Mononuclear cell (primary cell): ENCODE results near the gene TAF9. TPM values are rescaled to one million over a fixed set of nuclear protein-coding genes. Genes with fewer than 3 reads are reported as not detected.
"Not testable (repeated sequence)": the region's sequence is repeated elsewhere in the genome, so short reads cannot be mapped to it uniquely, and the experiment has no call there.

Experiments
- H3K27me3 ChIP-seq: 2 replicates; pipeline ENCODE4 v1.6.0; 2011; ENCODE audit warnings: low read length, control low read depth; ENCODE audit not compliant: insufficient read depth
- H3K4me1 ChIP-seq: 2 replicates; pipeline ENCODE4 v1.5.1; 2011; ENCODE audit warnings: mild to moderate bottlenecking, low read length, control low read depth; ENCODE audit not compliant: insufficient read depth
- H3K4me3 ChIP-seq: 2 replicates; pipeline ENCODE4 v1.5.1; 2011; ENCODE audit warnings: mild to moderate bottlenecking, low read length, moderate library complexity
- H3K9me3 ChIP-seq: 2 replicates; pipeline ENCODE4 v1.5.1; 2011; ENCODE audit warnings: low read depth, mild to moderate bottlenecking, control low read depth, low read length
- total RNA-seq: library from RNA; depleted of rRNA; stranded (reverse); fragments of >200 nt; gene quantifications from one replicate; pipeline ENCODE4 v1.2.3, GENCODE V29; 2012

Gene TAF9
- total RNA-seq, 1 donor: 63.2 TPM

GRCh38 chr5:69364414-69364813 lies 4.9 kb downstream of the TAF9 start:
- H3K4me1 ChIP-seq: peaks cover 15% of the 10 kb centered on the region
- no peaks in the 10 kb centered on the region for H3K9me3 ChIP-seq
- no peak overlapping the region for H3K4me3 ChIP-seq
- no peaks in the 10 kb centered on the region for H3K27me3 ChIP-seq

GRCh38 chr5:69360442-69360841 lies 8.9 kb downstream of the TAF9 start:
- H3K27me3 ChIP-seq: no peaks in the 10 kb centered on the region
- no peaks in the 10 kb centered on the region for H3K9me3 ChIP-seq
- no peak overlapping the region for H3K4me3 ChIP-seq
- H3K4me1 ChIP-seq: no peaks in the 10 kb centered on the region

GRCh38 chr5:69359699-69360098 lies 9.6 kb downstream of the TAF9 start:
- Histone ChIP-seq H3K9me3 (no peaks in the 10 kb centered on the region), H3K27me3 (no peaks in the 10 kb centered on the region), H3K4me3 (no peak overlapping the region), H3K4me1 (no peaks in the 10 kb centered on the region)

GRCh38 chr5:69350664-69351063 lies 18.7 kb downstream of the TAF9 start:
- no peaks in the 10 kb centered on the region for H3K4me1 ChIP-seq
- no peaks in the 10 kb centered on the region for H3K9me3 ChIP-seq
- no peaks in the 10 kb centered on the region for H3K27me3 ChIP-seq

GRCh38 chr5:69343083-69343482 lies 26.2 kb downstream of the TAF9 start:
- Histone ChIP-seq H3K27me3 (no peaks in the 10 kb centered on the region), H3K4me3 (no peak overlapping the region), H3K9me3 (no peaks in the 10 kb centered on the region), H3K4me1 (no peaks in the 10 kb centered on the region)

More at GRCh38 chr5:69350664-69351063, 18.7 kb downstream of the TAF9 start:
- H3K4me3 ChIP-seq: no peak overlapping the region

- no peaks in the 10 kb centered on the region for H3K9me3 ChIP-seq
- H3K4me3 ChIP-seq: no peak overlapping the region
- no peaks in the 10 kb centered on the region for H3K27me3 ChIP-seq
- no peaks in the 10 kb centered on the region for H3K4me1 ChIP-seq
Measured at GRCh38 chr5:69341520-69342161, 27.7 kb downstream of the TAF9 start.

GRCh38 chr5:69335341-69335935 lies 33.9 kb downstream of the TAF9 start:
- H3K4me1 ChIP-seq: peaks cover 24% of the 10 kb centered on the region
- H3K9me3 ChIP-seq: no peaks in the 10 kb centered on the region
- no peak overlapping the region for H3K4me3 ChIP-seq
- H3K27me3 ChIP-seq: no peaks in the 10 kb centered on the region

GRCh38 chr5:69334793-69335268 lies 34.5 kb downstream of the TAF9 start:
- Histone ChIP-seq H3K27me3 (no peaks in the 10 kb centered on the region), H3K4me1 (peaks cover 24% of the 10 kb centered on the region), H3K9me3 (no peaks in the 10 kb centered on the region), H3K4me3 (no peak overlapping the region)

GRCh38 chr5:69333668-69334315 lies 35.5 kb downstream of the TAF9 start:
- H3K9me3 ChIP-seq, H3K4me3 ChIP-seq, H3K27me3 ChIP-seq: not testable (repeated sequence)
- H3K4me1 ChIP-seq: peaks cover 24% of the 10 kb centered on the region

GRCh38 chr5:69331528-69332445 lies 37.5 kb downstream of the TAF9 start:
- Histone ChIP-seq H3K4me1 (peaks cover 24% of the 10 kb centered on the region), H3K4me3 (peak overlapping the region; percentile 62), H3K27me3 (no peaks in the 10 kb centered on the region), H3K9me3 (no peaks in the 10 kb centered on the region)

- no peaks in the 10 kb centered on the region for H3K9me3 ChIP-seq
- H3K4me1 ChIP-seq: peaks cover 17% of the 10 kb centered on the region
- no peaks in the 10 kb centered on the region for H3K27me3 ChIP-seq
- no peak overlapping the region for H3K4me3 ChIP-seq
Measured at GRCh38 chr5:69329905-69330489, 39.3 kb downstream of the TAF9 start.

GRCh38 chr5:69326365-69326764 lies 43.0 kb downstream of the TAF9 start:
- Histone ChIP-seq H3K27me3 (no peaks in the 10 kb centered on the region), H3K9me3 (no peaks in the 10 kb centered on the region), H3K4me1 (peaks cover 2% of the 10 kb centered on the region), H3K4me3 (no peak overlapping the region)

- H3K9me3 ChIP-seq: no peaks in the 10 kb centered on the region
- H3K4me3 ChIP-seq: no peak overlapping the region
- H3K27me3 ChIP-seq: no peaks in the 10 kb centered on the region
- H3K4me1 ChIP-seq: peaks cover 18% of the 10 kb centered on the region
Measured at GRCh38 chr5:69317391-69317790, 51.9 kb downstream of the TAF9 start.

GRCh38 chr5:69315972-69316371 lies 53.3 kb downstream of the TAF9 start:
- Histone ChIP-seq H3K27me3 (no peaks in the 10 kb centered on the region), H3K9me3 (no peaks in the 10 kb centered on the region), H3K4me3 (no peak overlapping the region), H3K4me1 (peaks cover 19% of the 10 kb centered on the region)
